Fibroblast of lung (primary cell): ENCODE results near the gene CYTH1. TPM values are rescaled to one million over a fixed set of nuclear protein-coding genes. Genes with fewer than 3 reads are reported as not detected.
A peak's percentile ranks its signal among the peaks of the same experiment; 100 is the strongest.

Experiments
- DNase-seq, 2 donors: peaks; one replicate each; pipeline versions ENCODE4 v3.0.0 to v3.0.0-alpha.2; 2010; ENCODE audit warnings: low read depth in 2 of 2
- H2AFZ ChIP-seq: 2 replicates; pipeline ENCODE4 v1.5.1; 2012; ENCODE audit warnings: low read length, control low read depth, inconsistent platforms
- H3K27ac ChIP-seq: 2 replicates; pipeline ENCODE4 v1.5.1; 2011; ENCODE audit warnings: low read length, control low read depth; ENCODE audit not compliant: insufficient read depth
- H3K27me3 ChIP-seq: 2 replicates; pipeline ENCODE4 v1.5.1; 2011; ENCODE audit warnings: mild to moderate bottlenecking, low read length; ENCODE audit not compliant: control insufficient read depth, insufficient read depth
- H3K36me3 ChIP-seq: 2 replicates; pipeline ENCODE4 v1.5.1; 2011; ENCODE audit warnings: low read length; ENCODE audit not compliant: control insufficient read depth, insufficient read depth
- H3K4me1 ChIP-seq: 2 replicates; pipeline ENCODE4 v1.5.1; 2011; ENCODE audit warnings: low read length; ENCODE audit not compliant: control insufficient read depth, insufficient read depth; ENCODE audit errors: extremely low read depth
- H3K4me2 ChIP-seq: 2 replicates; pipeline ENCODE4 v1.5.1; 2011; ENCODE audit warnings: low read length, control low read depth; ENCODE audit not compliant: insufficient read depth; ENCODE audit errors: extremely low read depth
- H3K4me3 ChIP-seq, 4 experiments: fragments of 200-600 bp in 1 of 4; sonication (generic) in 1 of 4; replicated peaks in 1 of 4; 2 replicates each; pipeline ENCODE4 v1.5.1; 2011 to 2016; ENCODE audit warnings: low read length in 4 of 4, low read depth in 3 of 4, mild to moderate bottlenecking in 3 of 4, control low read depth in 2 of 4, inconsistent platforms in 1 of 4, mixed read lengths in 1 of 4; ENCODE audit not compliant: insufficient read depth in 1 of 4; ENCODE audit errors: control extremely low read depth in 1 of 4
- H3K79me2 ChIP-seq: 2 replicates; pipeline ENCODE4 v1.5.1; 2012; ENCODE audit warnings: mild to moderate bottlenecking, low read length, inconsistent platforms; ENCODE audit not compliant: control insufficient read depth, insufficient read depth
- H3K9ac ChIP-seq: 2 replicates; pipeline ENCODE4 v1.5.1; 2011; ENCODE audit warnings: mild to moderate bottlenecking, low read length, control low read depth; ENCODE audit not compliant: insufficient read depth
- H3K9me3 ChIP-seq: 2 replicates; pipeline ENCODE4 v1.5.1; 2012; ENCODE audit warnings: low read depth, low read length; ENCODE audit not compliant: control insufficient read depth, insufficient read depth
- H4K20me1 ChIP-seq: 2 replicates; pipeline ENCODE4 v1.5.1; 2011; ENCODE audit warnings: low read length; ENCODE audit not compliant: control insufficient read depth, insufficient read depth; ENCODE audit errors: extremely low read depth
- EZH2 ChIP-seq: IDR thresholded peaks from 2 replicates; pipeline ENCODE4 v1.5.1; 2012; ENCODE audit warnings: low read length, control low read depth, mild to moderate bottlenecking; ENCODE audit errors: missing control alignments
- polyA plus RNA-seq, 2 donors: library from polyadenylated mRNA; depleted of rRNA in 1 of 2; stranded (reverse) in 1 of 2; unstranded in 1 of 2; fragments of >200 nt; gene quantifications; 2 replicates each; pipeline ENCODE4 v1.2.1, GENCODE V29; 2011 to 2012; ENCODE audit warnings: missing spikeins in 1 of 2
- total RNA-seq: library from RNA; depleted of rRNA; stranded (reverse); fragments of >200 nt; gene quantifications from 2 replicates; pipeline ENCODE4 v1.2.1, GENCODE V29; 2014
- TF ChIP-seq, protein P1 (sequence below), 2 donors: IDR thresholded peaks in 1 of 2; conservative IDR thresholded peaks in 1 of 2; 1 replicate in 1 of 2; 2 replicates in 1 of 2; pipeline ENCODE4 v1.5.1; 2011 to 2012; ENCODE audit warnings: low read length in 2 of 2, control low read depth in 1 of 2, inconsistent platforms in 1 of 2, low read depth in 1 of 2, mild to moderate bottlenecking in 1 of 2

CYTH1 gene
- total and polyA plus RNA-seq, 2 donors (not counting 1 experiment from before 2014, with no cell fraction given) = 8.9 to 9.9 TPM

DNA sequence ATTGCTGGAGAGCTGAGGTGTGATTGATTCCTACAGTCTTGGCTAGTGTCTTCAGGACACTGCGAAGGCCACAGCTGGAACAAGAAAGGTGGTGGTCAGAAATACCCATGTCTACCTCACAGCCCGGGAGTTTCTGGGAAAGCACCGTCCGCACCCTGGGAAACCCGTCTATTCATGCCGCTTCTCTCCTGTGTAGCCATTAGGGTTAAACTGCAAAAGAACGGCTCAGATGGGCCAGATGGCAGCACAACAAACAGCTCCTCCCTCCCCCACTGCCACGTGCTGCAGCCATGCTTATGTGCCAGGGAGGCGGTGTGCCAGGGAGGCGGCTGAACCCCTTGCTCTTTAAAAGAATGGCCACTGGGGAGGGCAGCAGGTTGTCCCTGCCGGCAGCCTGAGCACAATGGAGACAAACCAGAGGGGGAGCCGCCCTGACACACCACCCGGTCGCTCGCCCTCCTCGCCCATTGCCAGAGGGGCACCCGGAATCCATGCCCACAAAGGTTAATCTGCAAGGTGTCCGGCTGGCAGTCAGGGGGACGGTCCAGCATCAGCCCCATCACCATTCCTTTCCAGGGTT is 65.2 kb downstream of the CYTH1 start:
- H3K27ac ChIP-seq = no peak overlapping the region
- peak overlapping the region; percentile 55 to 68 (median 62) for H3K4me3 ChIP-seq
- H3K79me2 ChIP-seq = peaks cover 3% of the 10 kb centered on the region
- peak overlapping the region; percentile 42 for H3K9ac ChIP-seq
- no peaks in the 10 kb centered on the region for H3K9me3 ChIP-seq
- no peaks in the 10 kb centered on the region for H3K36me3 ChIP-seq
- H3K4me2 ChIP-seq = peak overlapping the region; percentile 92
- no peaks in the 10 kb centered on the region for H3K27me3 ChIP-seq
- H2AFZ ChIP-seq = peak overlapping the region; percentile 44
- H3K4me1 ChIP-seq = peaks cover 5% of the 10 kb centered on the region
- peak; percentile 43 to 45 for DNase-seq
- H4K20me1 ChIP-seq = no peaks in the 10 kb centered on the region
- TF ChIP-seq EZH2 = no peak
- TF ChIP-seq, protein P1, sequence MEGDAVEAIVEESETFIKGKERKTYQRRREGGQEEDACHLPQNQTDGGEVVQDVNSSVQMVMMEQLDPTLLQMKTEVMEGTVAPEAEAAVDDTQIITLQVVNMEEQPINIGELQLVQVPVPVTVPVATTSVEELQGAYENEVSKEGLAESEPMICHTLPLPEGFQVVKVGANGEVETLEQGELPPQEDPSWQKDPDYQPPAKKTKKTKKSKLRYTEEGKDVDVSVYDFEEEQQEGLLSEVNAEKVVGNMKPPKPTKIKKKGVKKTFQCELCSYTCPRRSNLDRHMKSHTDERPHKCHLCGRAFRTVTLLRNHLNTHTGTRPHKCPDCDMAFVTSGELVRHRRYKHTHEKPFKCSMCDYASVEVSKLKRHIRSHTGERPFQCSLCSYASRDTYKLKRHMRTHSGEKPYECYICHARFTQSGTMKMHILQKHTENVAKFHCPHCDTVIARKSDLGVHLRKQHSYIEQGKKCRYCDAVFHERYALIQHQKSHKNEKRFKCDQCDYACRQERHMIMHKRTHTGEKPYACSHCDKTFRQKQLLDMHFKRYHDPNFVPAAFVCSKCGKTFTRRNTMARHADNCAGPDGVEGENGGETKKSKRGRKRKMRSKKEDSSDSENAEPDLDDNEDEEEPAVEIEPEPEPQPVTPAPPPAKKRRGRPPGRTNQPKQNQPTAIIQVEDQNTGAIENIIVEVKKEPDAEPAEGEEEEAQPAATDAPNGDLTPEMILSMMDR (conservative IDR thresholded peaks at IDR 0.05 in 1 of 2, IDR thresholded peaks at IDR 0.05 in 1 of 2; ENCODE audit: low read depth in 1 of 2, low read length in 2 of 2) = no peak

DNA sequence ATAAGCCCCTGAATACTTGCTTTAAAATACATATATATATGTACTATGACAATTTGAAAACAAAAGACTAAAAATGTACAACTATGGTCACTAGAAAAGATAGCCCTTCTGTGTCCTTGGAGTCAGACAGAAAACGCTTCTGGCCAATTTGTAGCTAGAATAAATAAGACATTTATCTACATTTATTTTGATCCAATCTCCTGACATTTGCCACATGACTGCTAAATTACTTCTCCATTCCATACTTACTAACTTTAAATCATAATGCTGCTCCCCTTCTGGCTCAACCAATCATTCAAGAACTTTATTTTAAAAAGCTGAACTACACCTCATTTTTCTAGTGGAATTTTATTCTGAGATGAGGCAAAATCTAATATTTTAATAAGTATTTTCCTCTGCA is 65.8 kb downstream of the CYTH1 start:
- H3K9me3 ChIP-seq = no peaks in the 10 kb centered on the region
- no peak overlapping the region for H3K9ac ChIP-seq
- H3K4me3 ChIP-seq = peak overlapping the region in 3 of 4 experiments; percentile 55 to 68 (median 66)
- H3K4me1 ChIP-seq = peaks cover 5% of the 10 kb centered on the region
- H3K79me2 ChIP-seq = peaks cover 3% of the 10 kb centered on the region
- H3K27ac ChIP-seq = no peak overlapping the region
- H3K27me3 ChIP-seq = no peaks in the 10 kb centered on the region
- no peak overlapping the region for H2AFZ ChIP-seq
- peak overlapping the region; percentile 92 for H3K4me2 ChIP-seq
- no peaks in the 10 kb centered on the region for H3K36me3 ChIP-seq
- no peak for DNase-seq
- H4K20me1 ChIP-seq = no peaks in the 10 kb centered on the region
- TF ChIP-seq, protein P1 (conservative IDR thresholded peaks at IDR 0.05 in 1 of 2, IDR thresholded peaks at IDR 0.05 in 1 of 2; ENCODE audit: low read depth in 1 of 2, low read length in 2 of 2) = no peak
- TF ChIP-seq EZH2 = no peak

DNA sequence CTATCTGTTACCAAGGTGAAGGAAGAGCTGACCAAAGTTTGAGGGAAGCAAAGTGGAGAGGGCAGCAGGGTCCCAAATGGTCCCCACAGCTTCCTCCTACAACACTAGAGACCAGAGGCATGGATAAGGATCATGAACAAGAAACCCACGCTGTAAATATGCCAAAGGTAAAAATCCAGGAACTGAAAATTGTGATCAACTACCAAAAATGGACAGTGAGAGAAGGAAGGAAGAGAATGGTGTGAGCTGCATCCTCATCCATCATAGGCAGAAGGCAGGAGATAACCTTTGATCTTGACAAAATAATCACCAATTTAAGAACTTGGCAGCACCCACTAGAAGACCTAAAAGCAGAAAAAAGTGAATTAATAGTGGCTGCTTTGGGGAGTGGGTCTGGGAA is 66.2 kb downstream of the CYTH1 start:
- no peak for TF ChIP-seq EZH2
- TF ChIP-seq, protein P1 (conservative IDR thresholded peaks at IDR 0.05 in 1 of 2, IDR thresholded peaks at IDR 0.05 in 1 of 2; ENCODE audit: low read depth in 1 of 2, low read length in 2 of 2) = no peak
- no peak overlapping the region for H3K9ac ChIP-seq
- H2AFZ ChIP-seq = no peak overlapping the region
- H3K27me3 ChIP-seq = no peaks in the 10 kb centered on the region
- H3K79me2 ChIP-seq = peaks cover 3% of the 10 kb centered on the region
- no peaks in the 10 kb centered on the region for H3K36me3 ChIP-seq
- no peaks in the 10 kb centered on the region for H4K20me1 ChIP-seq
- H3K27ac ChIP-seq = no peak overlapping the region
- H3K4me1 ChIP-seq = peaks cover 5% of the 10 kb centered on the region
- no peaks in the 10 kb centered on the region for H3K9me3 ChIP-seq
- no peak for DNase-seq
- H3K4me2 ChIP-seq = no peak overlapping the region
- H3K4me3 ChIP-seq = no peak overlapping the region
